CD4-positive, alpha-beta T cell treated with Interleukin-17A for 4 hours (primary cell): ENCODE results near the gene ANHX.
"Not testable (repeated sequence)": the region's sequence is repeated elsewhere in the genome, so short reads cannot be mapped to it uniquely, and the experiment has no call there.

Experiments used
- DNase-seq: peaks from one replicate; pipeline ENCODE4 v3.0.0-alpha.2; 2020; ENCODE audit warnings: mixed read lengths

ANHX gene

GRCh38 chr12:133235401-133236112 is at the start of gene ANHX:
ANHX (minus strand) TSS chr12:133235877; CDS start chr12:133234356, 1,521 bp downstream.
- DNase-seq, result no peak

GRCh38 chr12:133264668-133265067 is 29.0 kb upstream of the ANHX start:
- not testable (repeated sequence) for DNase-seq

GRCh38 chr12:133264173-133264572 is 28.5 kb upstream of the ANHX start:
- DNase-seq, result no peak

GRCh38 chr12:133256321-133256720 is 20.6 kb upstream of the ANHX start:
- no peak for DNase-seq

- not testable (repeated sequence) for DNase-seq
These were observed 20.2 kb upstream of the ANHX start for GRCh38 chr12:133255833-133256232.

GRCh38 chr12:133251732-133252131 is 16.1 kb upstream of the ANHX start:
- no peak for DNase-seq

- DNase-seq, result no peak
These were observed 879 bp upstream of the ANHX start for GRCh38 chr12:133236556-133236955.

GRCh38 chr12:133236144-133236543 is 467 bp upstream of the ANHX start:
- DNase-seq, result no peak

- no peak for DNase-seq
These were observed 706 bp downstream of the ANHX start for GRCh38 chr12:133234971-133235370.

GRCh38 chr12:133233993-133234564 is 1.6 kb downstream of the ANHX start:
- no peak for DNase-seq

GRCh38 chr12:133233006-133233405 is 2.7 kb downstream of the ANHX start:
- no peak for DNase-seq

GRCh38 chr12:133231001-133231400 is 4.7 kb downstream of the ANHX start:
- no peak for DNase-seq

GRCh38 chr12:133227281-133227852 is 8.3 kb downstream of the ANHX start:
- DNase-seq, result no peak

- no peak for DNase-seq
These were observed 9.0 kb downstream of the ANHX start for GRCh38 chr12:133226690-133227089.

- DNase-seq, result no peak
These were observed 10.2 kb downstream of the ANHX start for GRCh38 chr12:133225527-133225926.

GRCh38 chr12:133222211-133222610 is 13.5 kb downstream of the ANHX start:
- no peak for DNase-seq

GRCh38 chr12:133221241-133221640 is 14.4 kb downstream of the ANHX start:
- no peak for DNase-seq

- no peak for DNase-seq
These were observed 15.2 kb downstream of the ANHX start for GRCh38 chr12:133220521-133220920.

- DNase-seq, result no peak
These were observed 18.5 kb downstream of the ANHX start for GRCh38 chr12:133217219-133217618.

GRCh38 chr12:133215724-133216123 is 20.0 kb downstream of the ANHX start:
- DNase-seq, result no peak

GRCh38 chr12:133206390-133206789 is 29.3 kb downstream of the ANHX start:
- no peak for DNase-seq

- DNase-seq, result no peak
These were observed 31.4 kb downstream of the ANHX start for GRCh38 chr12:133204264-133204603.

GRCh38 chr12:133203344-133204263 is 32.1 kb downstream of the ANHX start:
- no peak for DNase-seq
